ENCODE results near the gene TRAF1.
"Not testable (repeated sequence)": the region's sequence is repeated elsewhere in the genome, so short reads cannot be mapped to it uniquely, and the experiment has no call there.

TRAF1 gene, protein sequence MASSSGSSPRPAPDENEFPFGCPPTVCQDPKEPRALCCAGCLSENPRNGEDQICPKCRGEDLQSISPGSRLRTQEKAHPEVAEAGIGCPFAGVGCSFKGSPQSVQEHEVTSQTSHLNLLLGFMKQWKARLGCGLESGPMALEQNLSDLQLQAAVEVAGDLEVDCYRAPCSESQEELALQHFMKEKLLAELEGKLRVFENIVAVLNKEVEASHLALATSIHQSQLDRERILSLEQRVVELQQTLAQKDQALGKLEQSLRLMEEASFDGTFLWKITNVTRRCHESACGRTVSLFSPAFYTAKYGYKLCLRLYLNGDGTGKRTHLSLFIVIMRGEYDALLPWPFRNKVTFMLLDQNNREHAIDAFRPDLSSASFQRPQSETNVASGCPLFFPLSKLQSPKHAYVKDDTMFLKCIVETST

DNA sequence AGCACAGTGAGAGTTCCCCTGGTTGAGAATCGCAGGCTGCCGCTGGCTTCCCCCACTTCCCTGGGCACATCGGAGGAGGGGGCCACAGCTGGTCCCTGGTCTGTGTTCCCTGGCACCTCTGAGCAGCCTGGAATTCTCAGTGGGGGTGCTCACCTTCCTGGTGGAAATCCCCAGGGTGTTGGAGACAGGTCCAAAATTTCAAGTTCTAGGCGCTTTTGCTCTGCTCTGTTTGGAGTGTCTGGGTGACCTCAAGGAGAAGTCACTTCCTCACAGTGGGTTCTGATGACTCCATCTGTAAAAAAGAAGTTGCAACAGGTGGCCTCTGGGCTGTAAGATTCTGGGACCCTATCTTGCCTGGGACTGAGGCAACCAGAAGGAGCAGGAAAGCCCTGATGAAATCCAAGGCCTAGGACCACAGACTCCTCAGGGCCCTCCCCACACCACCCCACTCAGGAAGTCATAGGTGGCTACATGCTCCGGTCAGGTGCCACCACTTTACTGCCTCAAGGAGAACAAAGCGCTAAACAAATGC is at the start of gene TRAF1:
Gene TRAF1, minus strand, starts transcription at position 400 of the 532 bp plus-strand sequence. CDS start 721 bp downstream, outside the sequence.
- no peak for DNase-seq (ENCODE audit: low read depth)
- H3K4me3 ChIP-seq (ENCODE audit: low read depth, low read length) = peak within 1 kb of the TSS; percentile 80
- TF ChIP-seq, protein P1, sequence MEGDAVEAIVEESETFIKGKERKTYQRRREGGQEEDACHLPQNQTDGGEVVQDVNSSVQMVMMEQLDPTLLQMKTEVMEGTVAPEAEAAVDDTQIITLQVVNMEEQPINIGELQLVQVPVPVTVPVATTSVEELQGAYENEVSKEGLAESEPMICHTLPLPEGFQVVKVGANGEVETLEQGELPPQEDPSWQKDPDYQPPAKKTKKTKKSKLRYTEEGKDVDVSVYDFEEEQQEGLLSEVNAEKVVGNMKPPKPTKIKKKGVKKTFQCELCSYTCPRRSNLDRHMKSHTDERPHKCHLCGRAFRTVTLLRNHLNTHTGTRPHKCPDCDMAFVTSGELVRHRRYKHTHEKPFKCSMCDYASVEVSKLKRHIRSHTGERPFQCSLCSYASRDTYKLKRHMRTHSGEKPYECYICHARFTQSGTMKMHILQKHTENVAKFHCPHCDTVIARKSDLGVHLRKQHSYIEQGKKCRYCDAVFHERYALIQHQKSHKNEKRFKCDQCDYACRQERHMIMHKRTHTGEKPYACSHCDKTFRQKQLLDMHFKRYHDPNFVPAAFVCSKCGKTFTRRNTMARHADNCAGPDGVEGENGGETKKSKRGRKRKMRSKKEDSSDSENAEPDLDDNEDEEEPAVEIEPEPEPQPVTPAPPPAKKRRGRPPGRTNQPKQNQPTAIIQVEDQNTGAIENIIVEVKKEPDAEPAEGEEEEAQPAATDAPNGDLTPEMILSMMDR (IDR thresholded peaks at IDR 0.05; ENCODE audit: low read depth, low read length, missing control alignments) = no peak

DNA sequence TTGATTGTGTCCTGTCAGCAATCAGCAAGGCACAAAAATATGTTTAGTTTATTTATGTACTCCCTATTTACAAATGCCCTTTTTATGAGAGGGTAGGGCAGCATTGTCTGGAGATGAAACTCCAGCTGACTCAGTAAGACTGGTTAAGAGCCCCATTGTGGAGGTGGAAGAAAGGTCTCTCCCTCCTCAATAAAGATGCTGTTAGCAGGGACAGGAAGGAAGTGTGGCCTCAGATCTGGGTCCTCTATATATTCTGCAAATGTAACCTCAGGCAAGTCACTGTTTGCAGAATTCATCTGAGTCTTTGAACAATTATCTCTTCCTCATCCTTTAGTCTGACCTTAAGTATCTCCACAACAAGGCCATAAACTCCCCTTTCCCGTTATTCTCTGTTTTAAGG is 48.3 kb upstream of the TRAF1 start:
- DNase-seq (ENCODE audit: low read depth) = no peak
- H3K4me3 ChIP-seq (ENCODE audit: low read depth, low read length) = no peak overlapping the region
- TF ChIP-seq, protein P1 (IDR thresholded peaks at IDR 0.05; ENCODE audit: low read depth, low read length, missing control alignments) = no peak

DNA sequence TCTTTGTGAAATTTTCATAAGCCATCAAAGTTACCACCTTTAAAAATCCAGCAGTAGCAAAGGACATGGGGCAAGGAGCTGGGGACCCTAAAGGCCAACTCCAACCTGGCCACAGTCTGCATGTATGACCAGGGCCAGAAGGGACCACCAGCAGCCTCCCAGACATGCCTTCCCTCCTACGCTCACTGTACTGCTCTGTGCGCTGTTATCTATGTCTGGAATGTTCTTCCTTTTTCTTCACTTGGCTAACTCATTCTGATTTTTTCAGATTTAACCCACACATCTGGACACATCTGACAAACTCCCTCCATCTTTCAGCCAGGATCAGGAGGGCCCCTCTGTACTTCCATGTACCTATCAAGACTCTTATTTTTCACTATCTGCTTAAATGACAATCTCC is 47.6 kb upstream of the TRAF1 start:
- TF ChIP-seq, protein P1 (IDR thresholded peaks at IDR 0.05; ENCODE audit: low read depth, low read length, missing control alignments) = no peak
- DNase-seq (ENCODE audit: low read depth) = no peak

DNA sequence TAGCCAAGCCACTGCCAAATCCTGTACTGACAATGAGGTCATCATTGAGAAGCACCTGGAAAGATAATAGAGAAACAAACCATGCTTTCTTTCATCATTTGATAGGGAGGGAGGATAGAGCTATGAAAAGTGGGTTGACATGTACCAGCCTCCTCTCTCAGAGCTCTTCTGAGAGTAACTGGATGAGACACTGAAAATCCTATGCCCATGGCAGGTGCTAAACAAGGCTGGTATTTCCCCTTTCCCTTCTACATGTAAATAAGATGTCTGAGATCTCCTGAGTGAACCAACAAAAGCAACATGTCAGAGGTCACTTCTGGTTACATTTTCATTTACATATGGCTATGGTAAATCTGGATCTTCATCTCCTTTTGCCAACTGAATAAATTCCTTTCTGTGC is 45.3 kb upstream of the TRAF1 start:
- no peak for DNase-seq (ENCODE audit: low read depth)
- no peak overlapping the region for H3K4me3 ChIP-seq (ENCODE audit: low read depth, low read length)
- TF ChIP-seq, protein P1 (IDR thresholded peaks at IDR 0.05; ENCODE audit: low read depth, low read length, missing control alignments) = no peak

More for the DNA sequence above, 47.6 kb upstream of the TRAF1 start:
- no peak overlapping the region for H3K4me3 ChIP-seq (ENCODE audit: low read depth, low read length)

DNA sequence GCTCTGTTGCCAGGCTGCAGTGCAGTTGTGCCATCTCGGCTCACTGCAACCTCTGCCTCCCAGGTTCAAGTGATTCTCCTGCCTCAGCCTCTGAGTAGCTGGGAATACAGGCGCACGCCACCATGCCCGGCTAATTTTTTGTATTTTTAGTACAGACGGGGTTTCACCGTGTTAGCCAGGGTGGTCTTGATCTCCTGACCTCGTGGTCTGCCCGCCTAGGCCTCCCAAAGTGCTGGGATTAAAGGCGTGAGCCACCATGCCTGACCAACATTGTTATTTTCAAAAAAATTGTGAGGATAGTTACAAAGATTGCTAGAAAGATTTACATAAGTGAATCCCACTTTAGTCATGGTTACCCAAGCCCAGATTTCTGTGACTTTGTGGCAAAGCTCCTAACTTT is 44.9 kb upstream of the TRAF1 start:
- not testable (repeated sequence) for DNase-seq (ENCODE audit: low read depth); H3K4me3 ChIP-seq (ENCODE audit: low read depth, low read length)

DNA sequence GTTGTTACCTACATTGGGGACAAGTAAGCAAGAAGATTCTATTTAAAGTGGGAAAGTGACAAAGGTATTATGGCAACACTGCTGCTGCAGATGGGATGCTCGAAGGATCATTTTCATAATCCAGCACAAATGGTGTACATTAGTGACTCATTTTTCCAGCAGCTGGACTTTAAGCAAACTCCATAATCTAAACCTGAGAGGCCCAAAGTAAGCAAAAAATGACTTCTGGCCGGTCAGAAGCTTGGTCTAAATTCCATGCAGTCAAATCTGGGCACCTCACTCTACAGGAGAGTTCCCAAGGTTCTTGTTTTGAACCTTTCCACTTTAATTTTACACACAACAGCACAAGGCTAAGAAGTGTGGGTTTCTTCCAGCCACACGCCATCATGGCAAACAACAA is 43.6 kb upstream of the TRAF1 start:
- DNase-seq (ENCODE audit: low read depth) = no peak
- H3K4me3 ChIP-seq (ENCODE audit: low read depth, low read length) = no peak overlapping the region
- TF ChIP-seq, protein P1 (IDR thresholded peaks at IDR 0.05; ENCODE audit: low read depth, low read length, missing control alignments) = no peak

DNA sequence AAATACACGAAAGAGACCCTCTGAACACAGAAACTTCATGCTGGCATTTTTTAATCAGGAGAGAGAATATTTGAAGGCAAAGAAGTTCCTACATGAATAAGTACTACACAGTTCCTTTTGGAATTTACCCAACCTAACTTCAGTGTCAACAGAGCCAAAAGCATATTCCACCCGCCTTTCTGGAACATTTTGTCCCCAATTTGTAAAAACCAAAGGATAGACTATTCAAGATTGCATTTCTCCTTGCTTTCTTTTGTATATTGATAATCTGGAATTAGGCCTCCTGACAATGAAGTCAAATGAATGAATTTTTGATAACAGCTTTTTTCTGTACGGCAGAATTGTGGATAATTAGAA is 39.4 kb upstream of the TRAF1 start:
- TF ChIP-seq, protein P1 (IDR thresholded peaks at IDR 0.05; ENCODE audit: low read depth, low read length, missing control alignments) = no peak
- no peak overlapping the region for H3K4me3 ChIP-seq (ENCODE audit: low read depth, low read length)
- no peak for DNase-seq (ENCODE audit: low read depth)
